ENCODE results near the gene TMIGD3. TPM values are rescaled to one million over a fixed set of nuclear protein-coding genes. Genes with fewer than 3 reads are reported as not detected.
A peak's percentile ranks its signal among the peaks of the same experiment; 100 is the strongest.

TMIGD3 gene
- total and polyA plus RNA-seq, 2 donors from 2014 or later: 0.43 to 3.0 TPM

DNA sequence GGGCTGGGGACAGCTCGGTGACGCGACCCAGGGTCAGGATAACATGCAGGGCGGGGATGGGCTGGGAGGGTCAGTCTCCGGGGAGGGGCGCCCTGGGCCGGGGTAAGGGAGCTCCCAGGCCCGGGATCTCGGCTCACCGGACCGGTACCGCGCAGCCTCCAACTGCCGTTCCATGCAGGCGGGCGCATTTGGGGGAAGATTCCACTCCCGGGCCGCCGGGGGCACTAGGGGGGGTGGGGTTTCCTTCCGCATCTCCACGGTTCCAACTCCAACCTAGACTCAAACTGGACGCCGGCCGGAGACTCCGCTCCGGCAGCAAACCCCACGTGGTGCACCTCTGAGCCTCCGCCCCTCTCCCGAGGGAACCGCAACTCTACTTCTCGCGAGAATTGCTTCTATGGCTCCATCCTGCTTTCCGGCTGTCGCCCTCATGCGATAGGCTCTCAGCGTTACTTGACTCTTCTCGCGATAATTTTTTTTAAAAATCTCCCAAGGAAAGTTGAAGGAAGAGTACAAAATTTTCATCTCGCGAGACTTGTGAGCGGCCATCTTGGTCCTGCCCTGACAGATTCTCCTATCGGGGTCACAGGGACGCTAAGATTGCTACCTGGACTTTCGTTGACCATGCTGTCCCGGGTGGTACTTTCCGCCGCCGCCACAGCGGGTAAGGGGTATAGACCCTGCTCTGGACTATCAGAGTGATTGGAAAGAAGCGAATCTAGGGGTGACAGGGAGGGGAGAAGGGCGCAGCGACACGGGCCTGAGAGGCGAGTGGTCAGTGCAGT lies 54.3 kb downstream of the TMIGD3 start, which contains the start of the genes ATP5PB and WDR77:
ATP5PB (plus strand) TSS at position 547 of the 785 bp plus-strand sequence; CDS start at position 625, 78 bp downstream.
WDR77 (minus strand) TSS at position 339 of the 785 bp plus-strand sequence; CDS start at position 252, 87 bp downstream.
- Histone ChIP-seq H3K9ac (ENCODE audit: low read length in 3 of 3) (peak within 1 kb of the TSS; percentile 89 to 98 (median 97)), H3K4me1 (ENCODE audit: control insufficient read depth in 2 of 3, insufficient read depth in 2 of 3, low read depth in 1 of 3, low read length in 3 of 3) (peaks cover 5 to 11% (median 6%) of the 10 kb centered on the region in 3 donors), H3K9me3 (ENCODE audit: control insufficient read depth in 2 of 3, insufficient read depth in 1 of 3, low read length in 3 of 3) (no peaks in the 10 kb centered on the region), H3K27ac (ENCODE audit: low read depth in 2 of 2, low read length in 2 of 2) (peak within 1 kb of the TSS; percentile 81 to 84), H3K4me3 (ENCODE audit: low read length in 3 of 3) (peak within 1 kb of the TSS; percentile 94 to 99 (median 94)), H3K27me3 (ENCODE audit: control insufficient read depth, insufficient read depth, low read length) (no peaks in the 10 kb centered on the region), H3K36me3 (ENCODE audit: control insufficient read depth in 2 of 3, insufficient read depth in 3 of 3, low read length in 3 of 3) (peaks cover under 1 to 6% (median 3%) of the 10 kb centered on the region in 3 donors)
- TF ChIP-seq, protein P1, sequence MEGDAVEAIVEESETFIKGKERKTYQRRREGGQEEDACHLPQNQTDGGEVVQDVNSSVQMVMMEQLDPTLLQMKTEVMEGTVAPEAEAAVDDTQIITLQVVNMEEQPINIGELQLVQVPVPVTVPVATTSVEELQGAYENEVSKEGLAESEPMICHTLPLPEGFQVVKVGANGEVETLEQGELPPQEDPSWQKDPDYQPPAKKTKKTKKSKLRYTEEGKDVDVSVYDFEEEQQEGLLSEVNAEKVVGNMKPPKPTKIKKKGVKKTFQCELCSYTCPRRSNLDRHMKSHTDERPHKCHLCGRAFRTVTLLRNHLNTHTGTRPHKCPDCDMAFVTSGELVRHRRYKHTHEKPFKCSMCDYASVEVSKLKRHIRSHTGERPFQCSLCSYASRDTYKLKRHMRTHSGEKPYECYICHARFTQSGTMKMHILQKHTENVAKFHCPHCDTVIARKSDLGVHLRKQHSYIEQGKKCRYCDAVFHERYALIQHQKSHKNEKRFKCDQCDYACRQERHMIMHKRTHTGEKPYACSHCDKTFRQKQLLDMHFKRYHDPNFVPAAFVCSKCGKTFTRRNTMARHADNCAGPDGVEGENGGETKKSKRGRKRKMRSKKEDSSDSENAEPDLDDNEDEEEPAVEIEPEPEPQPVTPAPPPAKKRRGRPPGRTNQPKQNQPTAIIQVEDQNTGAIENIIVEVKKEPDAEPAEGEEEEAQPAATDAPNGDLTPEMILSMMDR (IDR thresholded peaks at IDR 0.05; ENCODE audit: borderline replicate concordance, extremely low read depth, insufficient read depth): no peak
- FAIRE-seq: peak; percentile 95
- intact Hi-C loops (cut with DNase I): no loop called here
- DNase-seq: peak; percentile 97 to 100 (median 98)

DNA sequence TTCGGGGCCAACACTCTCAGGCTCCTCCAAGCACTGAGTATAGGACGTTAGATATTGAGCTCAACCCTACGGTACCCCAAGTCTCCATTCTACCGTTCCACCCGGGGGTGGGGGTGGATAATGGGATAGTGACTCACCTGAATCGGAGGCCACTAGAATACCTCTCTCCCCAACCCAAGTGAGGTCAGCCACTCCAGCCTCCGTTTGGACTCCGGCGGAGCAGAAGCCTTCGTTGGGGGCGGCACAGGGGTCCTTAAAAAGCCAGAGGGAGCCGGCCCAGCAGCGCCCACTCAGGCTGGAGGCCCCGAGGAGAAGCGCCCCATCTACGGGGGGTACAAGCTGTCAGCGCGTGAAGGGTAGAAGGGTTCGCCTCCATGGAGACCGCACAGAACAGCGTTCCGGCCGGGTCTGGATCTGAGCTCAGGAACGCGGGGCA lies 54.9 kb downstream of the TMIGD3 start:
- Histone ChIP-seq H3K27ac (ENCODE audit: low read depth in 2 of 2, low read length in 2 of 2) (peak overlapping the region in 1 of 2 donors; percentile 7), H3K9me3 (ENCODE audit: control insufficient read depth in 2 of 3, insufficient read depth in 1 of 3, low read length in 3 of 3) (no peaks in the 10 kb centered on the region), H3K9ac (ENCODE audit: low read length in 3 of 3) (peak overlapping the region; percentile 49 to 98 (median 77)), H3K27me3 (ENCODE audit: control insufficient read depth, insufficient read depth, low read length) (no peaks in the 10 kb centered on the region), H3K4me1 (ENCODE audit: control insufficient read depth in 2 of 3, insufficient read depth in 2 of 3, low read depth in 1 of 3, low read length in 3 of 3) (peaks cover 5 to 11% (median 6%) of the 10 kb centered on the region in 3 donors), H3K36me3 (ENCODE audit: control insufficient read depth in 2 of 3, insufficient read depth in 3 of 3, low read length in 3 of 3) (peaks cover 2 to 8% (median 6%) of the 10 kb centered on the region in 3 donors), H3K4me3 (ENCODE audit: low read length in 3 of 3) (peak overlapping the region; percentile 60 to 94 (median 94))
- TF ChIP-seq, protein P1 (IDR thresholded peaks at IDR 0.05; ENCODE audit: borderline replicate concordance, extremely low read depth, insufficient read depth): no peak
- DNase-seq: peak in 1 of 5 donors; percentile 3
- no peak for FAIRE-seq
- intact Hi-C loops (cut with DNase I): no loop called here

DNA sequence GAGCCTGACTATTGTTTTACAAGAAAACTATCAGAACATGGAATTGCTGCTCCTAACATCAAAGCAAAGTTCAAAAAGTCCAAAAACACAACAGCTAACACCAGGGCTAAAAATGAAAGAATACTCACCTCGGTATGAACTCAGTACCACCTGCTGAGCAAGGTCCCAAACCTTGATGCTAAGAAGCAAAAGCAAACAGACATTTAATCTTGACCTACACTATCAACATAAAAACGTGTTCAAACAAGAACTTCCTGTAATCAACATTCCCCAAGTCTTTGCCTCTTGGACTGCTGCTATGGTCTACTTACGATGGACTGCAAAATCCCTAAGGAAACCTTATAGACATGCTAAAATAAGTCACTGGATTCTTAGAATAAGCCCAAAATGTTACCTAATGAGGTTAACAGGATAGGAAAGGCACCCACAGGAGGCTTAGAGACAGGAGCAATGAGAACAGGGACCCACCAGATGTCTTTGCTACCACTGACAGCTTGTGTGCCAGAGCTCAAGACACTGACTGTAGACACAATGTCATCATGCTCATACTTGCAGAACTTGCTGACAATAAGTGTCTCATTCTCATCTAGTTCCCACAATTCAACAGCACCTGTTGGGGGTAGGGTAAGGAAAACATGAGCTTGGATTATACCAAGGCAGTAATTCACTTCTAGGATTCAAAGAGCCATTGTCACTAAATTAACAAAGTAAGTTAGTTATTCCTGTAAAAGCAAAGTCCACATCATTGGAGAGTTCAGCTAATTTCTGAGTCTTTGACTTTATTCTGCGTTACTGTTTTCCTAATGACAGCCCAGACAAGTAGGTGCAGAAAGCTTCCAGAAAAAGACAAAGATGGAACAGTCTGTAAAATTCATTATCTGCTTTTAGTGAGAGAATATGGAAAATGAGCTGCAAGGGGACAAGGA lies 56.2 kb downstream of the TMIGD3 start:
- Histone ChIP-seq H3K4me1 (ENCODE audit: control insufficient read depth in 2 of 3, insufficient read depth in 2 of 3, low read depth in 1 of 3, low read length in 3 of 3) (peaks cover 5 to 11% (median 6%) of the 10 kb centered on the region in 3 donors), H3K36me3 (ENCODE audit: control insufficient read depth in 2 of 3, insufficient read depth in 3 of 3, low read length in 3 of 3) (peaks cover 14 to 19% (median 15%) of the 10 kb centered on the region in 3 donors), H3K4me3 (ENCODE audit: low read length in 3 of 3) (peak overlapping the region; percentile 7 to 94 (median 94)), H3K9ac (ENCODE audit: low read length in 3 of 3) (no peak overlapping the region), H3K27ac (ENCODE audit: low read depth in 2 of 2, low read length in 2 of 2) (no peak overlapping the region), H3K27me3 (ENCODE audit: control insufficient read depth, insufficient read depth, low read length) (no peaks in the 10 kb centered on the region), H3K9me3 (ENCODE audit: control insufficient read depth in 2 of 3, insufficient read depth in 1 of 3, low read length in 3 of 3) (no peaks in the 10 kb centered on the region)
- TF ChIP-seq, protein P1 (IDR thresholded peaks at IDR 0.05; ENCODE audit: borderline replicate concordance, extremely low read depth, insufficient read depth): no peak
- intact Hi-C loops (cut with DNase I): no loop called here
- FAIRE-seq: no peak
- DNase-seq: no peak

All from kidney (tissue), 14 donors.